Vagina (tissue), 2 donors: ENCODE measurements around the gene ASTN2.

Experiments
- POLR2A ChIP-seq, 2 donors: fragments of 450-650 bp; IDR thresholded peaks; one replicate each; pipeline ENCODE4 v1.6.1; 2017; ENCODE audit warnings: antibody characterized with exemption in 2 of 2, mild to moderate bottlenecking in 2 of 2, moderate library complexity in 2 of 2
- TF ChIP-seq, protein P1 (sequence below), 3 experiments: fragments of 450-650 bp in 2 of 3; fragments of 200-600 bp in 1 of 3; sonication (generic) in 1 of 3; IDR thresholded peaks; one replicate each; pipeline ENCODE4 v1.5.1; 2017 to 2019; ENCODE audit warnings: antibody characterized with exemption in 3 of 3, mild to moderate bottlenecking in 2 of 3, moderate library complexity in 2 of 3

GRCh38 chr9:117323390-117323789 is 91.5 kb downstream of the ASTN2 start:
- TF ChIP-seq, protein P1, sequence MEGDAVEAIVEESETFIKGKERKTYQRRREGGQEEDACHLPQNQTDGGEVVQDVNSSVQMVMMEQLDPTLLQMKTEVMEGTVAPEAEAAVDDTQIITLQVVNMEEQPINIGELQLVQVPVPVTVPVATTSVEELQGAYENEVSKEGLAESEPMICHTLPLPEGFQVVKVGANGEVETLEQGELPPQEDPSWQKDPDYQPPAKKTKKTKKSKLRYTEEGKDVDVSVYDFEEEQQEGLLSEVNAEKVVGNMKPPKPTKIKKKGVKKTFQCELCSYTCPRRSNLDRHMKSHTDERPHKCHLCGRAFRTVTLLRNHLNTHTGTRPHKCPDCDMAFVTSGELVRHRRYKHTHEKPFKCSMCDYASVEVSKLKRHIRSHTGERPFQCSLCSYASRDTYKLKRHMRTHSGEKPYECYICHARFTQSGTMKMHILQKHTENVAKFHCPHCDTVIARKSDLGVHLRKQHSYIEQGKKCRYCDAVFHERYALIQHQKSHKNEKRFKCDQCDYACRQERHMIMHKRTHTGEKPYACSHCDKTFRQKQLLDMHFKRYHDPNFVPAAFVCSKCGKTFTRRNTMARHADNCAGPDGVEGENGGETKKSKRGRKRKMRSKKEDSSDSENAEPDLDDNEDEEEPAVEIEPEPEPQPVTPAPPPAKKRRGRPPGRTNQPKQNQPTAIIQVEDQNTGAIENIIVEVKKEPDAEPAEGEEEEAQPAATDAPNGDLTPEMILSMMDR (IDR thresholded peaks at IDR 0.05) = no peak
- TF ChIP-seq POLR2A (IDR thresholded peaks at IDR 0.05) = no peak
